ENCODE measurements around the gene MLN.

MLN gene, protein sequence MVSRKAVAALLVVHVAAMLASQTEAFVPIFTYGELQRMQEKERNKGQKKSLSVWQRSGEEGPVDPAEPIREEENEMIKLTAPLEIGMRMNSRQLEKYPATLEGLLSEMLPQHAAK

DNA sequence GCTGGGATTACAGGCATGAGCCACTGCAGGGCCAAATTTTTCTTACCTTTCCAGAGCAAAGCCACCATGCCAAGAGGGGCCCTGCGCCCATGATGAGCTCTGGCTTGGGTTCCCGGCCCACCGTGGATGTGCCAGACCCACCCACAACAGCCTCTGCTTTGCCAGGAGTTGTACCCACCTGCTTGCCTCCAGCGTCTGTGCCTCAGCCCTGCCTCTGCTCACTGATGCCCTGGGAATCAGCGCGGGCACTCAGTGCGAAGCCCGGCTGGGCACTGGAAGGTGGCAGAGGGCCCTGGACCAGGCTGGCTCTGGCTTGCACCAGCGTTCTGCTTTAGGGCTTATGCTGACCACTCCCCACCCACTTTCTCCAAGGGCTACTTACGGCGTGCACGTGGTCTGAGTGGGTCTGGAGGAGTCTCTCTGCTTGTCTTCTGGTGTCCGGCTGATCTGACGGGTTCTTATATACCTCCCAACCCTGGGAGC lies at the start of gene MLN:
Gene MLN (minus strand): TSS at position 433 of the 483 bp plus-strand sequence. CDS start 2,840 bp downstream, outside the sequence.
- Histone ChIP-seq H3K4me3 (ENCODE audit: low read length) (no peak within 1 kb of the TSS), H3K27me3 (ENCODE audit: low read depth, low read length) (no peaks in the 10 kb centered on the region), H3K9me3 (ENCODE audit: insufficient read depth, low read length) (no peaks in the 10 kb centered on the region), H3K4me1 (ENCODE audit: low read length) (no peaks in the 10 kb centered on the region), H2AFZ (ENCODE audit: low read depth, low read length) (no peak within 1 kb of the TSS), H3K9ac (ENCODE audit: low read length) (no peak within 1 kb of the TSS), H3K27ac (ENCODE audit: low read length) (no peak within 1 kb of the TSS), H4K20me1 (ENCODE audit: insufficient read depth, low read length) (no peaks in the 10 kb centered on the region), H3K36me3 (replicated peaks; ENCODE audit: low read depth, low read length) (no peaks in the 10 kb centered on the region), H3K4me2 (ENCODE audit: low read length) (no peak within 1 kb of the TSS), H3K79me2 (ENCODE audit: low read length) (no peaks in the 10 kb centered on the region)
- no peak for TF ChIP-seq EZH2phosphoT487 (IDR thresholded peaks at IDR 0.05; ENCODE audit: low read depth)
- TF ChIP-seq, protein P1, sequence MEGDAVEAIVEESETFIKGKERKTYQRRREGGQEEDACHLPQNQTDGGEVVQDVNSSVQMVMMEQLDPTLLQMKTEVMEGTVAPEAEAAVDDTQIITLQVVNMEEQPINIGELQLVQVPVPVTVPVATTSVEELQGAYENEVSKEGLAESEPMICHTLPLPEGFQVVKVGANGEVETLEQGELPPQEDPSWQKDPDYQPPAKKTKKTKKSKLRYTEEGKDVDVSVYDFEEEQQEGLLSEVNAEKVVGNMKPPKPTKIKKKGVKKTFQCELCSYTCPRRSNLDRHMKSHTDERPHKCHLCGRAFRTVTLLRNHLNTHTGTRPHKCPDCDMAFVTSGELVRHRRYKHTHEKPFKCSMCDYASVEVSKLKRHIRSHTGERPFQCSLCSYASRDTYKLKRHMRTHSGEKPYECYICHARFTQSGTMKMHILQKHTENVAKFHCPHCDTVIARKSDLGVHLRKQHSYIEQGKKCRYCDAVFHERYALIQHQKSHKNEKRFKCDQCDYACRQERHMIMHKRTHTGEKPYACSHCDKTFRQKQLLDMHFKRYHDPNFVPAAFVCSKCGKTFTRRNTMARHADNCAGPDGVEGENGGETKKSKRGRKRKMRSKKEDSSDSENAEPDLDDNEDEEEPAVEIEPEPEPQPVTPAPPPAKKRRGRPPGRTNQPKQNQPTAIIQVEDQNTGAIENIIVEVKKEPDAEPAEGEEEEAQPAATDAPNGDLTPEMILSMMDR (IDR thresholded peaks at IDR 0.05; ENCODE audit: low read depth, low read length) = no peak

DNA sequence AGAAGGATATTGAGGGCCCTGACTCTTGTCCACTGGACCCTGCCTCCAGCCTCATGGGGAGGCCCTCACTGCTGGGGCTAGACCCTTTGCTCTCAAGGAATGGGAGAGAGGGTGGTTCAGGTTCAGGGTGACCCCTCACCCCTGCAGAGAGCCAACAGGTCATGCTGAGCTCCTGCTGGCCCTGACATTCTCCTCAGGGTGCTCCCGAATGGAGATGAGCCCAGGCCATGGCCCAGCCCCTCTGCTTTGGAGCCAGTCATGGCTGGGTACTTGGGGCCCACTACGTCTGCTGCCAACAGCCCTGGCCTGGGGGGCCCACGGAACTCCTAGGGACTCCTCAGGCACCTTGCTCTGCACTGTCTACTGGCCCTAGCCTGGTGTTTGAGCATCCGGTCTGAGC lies 49.2 kb upstream of the MLN start:
- no peak overlapping the region for H3K4me3 ChIP-seq (ENCODE audit: low read length)
- TF ChIP-seq, protein P1 (IDR thresholded peaks at IDR 0.05; ENCODE audit: low read depth, low read length) = no peak
- no peak for TF ChIP-seq EZH2phosphoT487 (IDR thresholded peaks at IDR 0.05; ENCODE audit: low read depth)
- H3K9me3 ChIP-seq (ENCODE audit: insufficient read depth, low read length) = no peaks in the 10 kb centered on the region
- no peaks in the 10 kb centered on the region for H4K20me1 ChIP-seq (ENCODE audit: insufficient read depth, low read length)
- no peaks in the 10 kb centered on the region for H3K27me3 ChIP-seq (ENCODE audit: low read depth, low read length)
- H3K9ac ChIP-seq (ENCODE audit: low read length) = no peak overlapping the region
- no peaks in the 10 kb centered on the region for H3K79me2 ChIP-seq (ENCODE audit: low read length)
- no peaks in the 10 kb centered on the region for H3K4me1 ChIP-seq (ENCODE audit: low read length)
- H3K27ac ChIP-seq (ENCODE audit: low read length) = no peak overlapping the region
- no peaks in the 10 kb centered on the region for H3K36me3 ChIP-seq (replicated peaks; ENCODE audit: low read depth, low read length)
- no peak overlapping the region for H2AFZ ChIP-seq (ENCODE audit: low read depth, low read length)
- no peak overlapping the region for H3K4me2 ChIP-seq (ENCODE audit: low read length)

DNA sequence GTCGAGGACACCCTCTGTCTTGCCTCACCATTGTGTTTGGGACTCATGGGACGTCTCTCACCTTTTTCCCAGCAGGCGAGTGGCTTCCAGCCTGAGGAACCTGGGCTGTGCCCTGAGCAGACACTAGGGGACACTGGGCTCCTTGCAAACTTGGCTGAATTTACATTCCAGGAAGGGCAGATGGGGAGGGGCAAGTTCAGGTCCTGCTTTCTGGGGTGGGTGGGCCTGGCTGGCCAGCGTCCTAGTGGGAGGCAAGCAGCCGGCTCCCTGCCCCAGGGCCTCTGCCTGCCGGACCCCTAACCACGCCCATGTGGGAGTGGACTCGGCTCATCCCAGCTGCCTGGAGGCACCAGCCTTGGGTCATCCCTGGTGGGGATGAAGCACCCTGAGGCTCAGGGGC lies 48.2 kb upstream of the MLN start:
- H2AFZ ChIP-seq (ENCODE audit: low read depth, low read length) = no peak overlapping the region
- no peak overlapping the region for H3K4me3 ChIP-seq (ENCODE audit: low read length)
- no peak overlapping the region for H3K9ac ChIP-seq (ENCODE audit: low read length)
- TF ChIP-seq, protein P1 (IDR thresholded peaks at IDR 0.05; ENCODE audit: low read depth, low read length) = no peak
- TF ChIP-seq EZH2phosphoT487 (IDR thresholded peaks at IDR 0.05; ENCODE audit: low read depth) = no peak
- no peaks in the 10 kb centered on the region for H3K9me3 ChIP-seq (ENCODE audit: insufficient read depth, low read length)
- no peak overlapping the region for H3K4me2 ChIP-seq (ENCODE audit: low read length)
- no peaks in the 10 kb centered on the region for H3K36me3 ChIP-seq (replicated peaks; ENCODE audit: low read depth, low read length)
- H3K79me2 ChIP-seq (ENCODE audit: low read length) = no peaks in the 10 kb centered on the region
- no peaks in the 10 kb centered on the region for H3K27me3 ChIP-seq (ENCODE audit: low read depth, low read length)
- no peak overlapping the region for H3K27ac ChIP-seq (ENCODE audit: low read length)
- no peaks in the 10 kb centered on the region for H3K4me1 ChIP-seq (ENCODE audit: low read length)
- H4K20me1 ChIP-seq (ENCODE audit: insufficient read depth, low read length) = no peaks in the 10 kb centered on the region

DNA sequence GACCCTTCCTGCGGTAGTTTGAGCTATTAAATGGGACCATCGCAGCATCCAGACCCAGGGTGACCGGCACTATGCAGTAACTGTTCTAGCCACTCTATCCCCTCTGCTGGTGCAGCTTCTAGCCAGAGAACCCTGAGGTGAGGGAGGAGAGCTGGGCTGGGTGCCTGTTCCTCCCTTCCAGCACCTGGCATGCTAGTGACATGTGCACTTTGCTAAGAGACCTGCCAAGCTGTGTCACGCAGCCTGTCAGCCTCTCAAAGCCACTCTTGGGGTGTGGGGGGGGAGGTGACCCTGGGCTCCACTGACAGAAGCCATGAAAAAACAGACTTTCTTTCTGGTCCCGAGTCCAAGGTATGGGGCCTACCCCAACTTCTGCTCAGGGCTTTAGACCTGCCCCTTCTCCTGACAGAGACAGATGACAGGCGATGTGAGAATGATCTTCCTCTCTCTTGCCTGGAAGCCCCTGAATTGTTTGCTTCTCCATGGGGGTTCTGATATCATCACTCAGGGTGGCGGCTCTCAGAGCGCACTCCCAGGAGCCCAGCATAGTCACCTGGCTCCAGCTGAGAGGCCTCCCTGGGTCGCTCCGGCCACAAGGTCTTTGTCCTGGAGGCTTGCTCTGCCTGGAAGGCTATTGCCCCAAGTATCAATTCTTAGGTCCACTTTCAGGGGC lies 47.2 kb upstream of the MLN start:
- Histone ChIP-seq H3K4me2 (ENCODE audit: low read length) (no peak overlapping the region), H3K9ac (ENCODE audit: low read length) (no peak overlapping the region), H3K4me1 (ENCODE audit: low read length) (no peaks in the 10 kb centered on the region), H3K79me2 (ENCODE audit: low read length) (no peaks in the 10 kb centered on the region), H4K20me1 (ENCODE audit: insufficient read depth, low read length) (no peaks in the 10 kb centered on the region), H3K27ac (ENCODE audit: low read length) (no peak overlapping the region), H2AFZ (ENCODE audit: low read depth, low read length) (no peak overlapping the region), H3K9me3 (ENCODE audit: insufficient read depth, low read length) (no peaks in the 10 kb centered on the region), H3K4me3 (ENCODE audit: low read length) (no peak overlapping the region), H3K27me3 (ENCODE audit: low read depth, low read length) (no peaks in the 10 kb centered on the region), H3K36me3 (replicated peaks; ENCODE audit: low read depth, low read length) (no peaks in the 10 kb centered on the region)
- TF ChIP-seq EZH2phosphoT487 (IDR thresholded peaks at IDR 0.05; ENCODE audit: low read depth) = no peak
- TF ChIP-seq, protein P1 (IDR thresholded peaks at IDR 0.05; ENCODE audit: low read depth, low read length) = no peak
